T-helper 17 cell (primary cell): ENCODE measurements around the gene VASN. TPM values are rescaled to one million over a fixed set of nuclear protein-coding genes. Genes with fewer than 3 reads are reported as not detected.

Experiments used
- ATAC-seq: fragments of 150-1000 bp; cut with Tn5 transposase; 2 replicates; pipeline ENCODE4 v1.10.0; 2021; ENCODE audit warnings: mild to moderate bottlenecking, moderate library complexity
- DNase-seq, 3 donors: peaks; one replicate each; pipeline versions ENCODE4 v3.0.0 to v3.0.0-alpha.2; 2020 to 2021
- H3K9me3 ChIP-seq: one replicate; pipeline ENCODE4 v1.7.0; 2013; ENCODE audit warnings: low read length, mild to moderate bottlenecking; ENCODE audit not compliant: control insufficient read depth, poor library complexity, severe bottlenecking
- H3K27ac Mint-ChIP-seq: one replicate; pipeline ENCODE4 v1.8.0; 2022; ENCODE audit warnings: mild to moderate bottlenecking, moderate library complexity, mixed read lengths
- H3K27me3 Mint-ChIP-seq: one replicate; pipeline ENCODE4 v1.8.0; 2022; ENCODE audit warnings: mixed read lengths
- H3K36me3 Mint-ChIP-seq: one replicate; pipeline ENCODE4 v1.8.0; 2022; ENCODE audit warnings: low read depth, mixed read lengths
- H3K4me1 Mint-ChIP-seq: one replicate; pipeline ENCODE4 v1.8.0; 2022; ENCODE audit warnings: mild to moderate bottlenecking, mixed read lengths
- H3K4me3 Mint-ChIP-seq: one replicate; pipeline ENCODE4 v1.8.0; 2022; ENCODE audit warnings: mild to moderate bottlenecking, moderate library complexity, mixed read lengths
- total RNA-seq, 4 donors: library from RNA in 2 of 4; stranded (reverse) in 2 of 4; gene quantifications; one replicate each; pipeline ENCODE4 v1.2.3 and lab custom pipeline; 2022 to 2026

VASN gene
- under 1 TPM; 0.55 to 0.57 TPM for total RNA-seq
- total RNA-seq (lab: John Stamatoyannopoulos, UW) = 0.70 to 2.4 reads per million in 2 donors

- peak; percentile 72 for ATAC-seq
- Mint-ChIP-seq H3K27me3 (no peaks in the 10 kb centered on the region), H3K4me1 (peaks cover 32% of the 10 kb centered on the region), H3K4me3 (peak within 1 kb of the TSS; percentile 82), H3K27ac (peak within 1 kb of the TSS; percentile 84), H3K36me3 (no peaks in the 10 kb centered on the region)
- peak; percentile 69 to 72 (median 70) for DNase-seq
- H3K9me3 ChIP-seq = no peaks in the 10 kb centered on the region
Observed at GRCh38 chr16:4371357-4372000, at the start of gene VASN. TSS of gene VASN (plus strand) at chr16:4371848. CDS start at chr16:4380878, 9,030 bp downstream.

DNA sequence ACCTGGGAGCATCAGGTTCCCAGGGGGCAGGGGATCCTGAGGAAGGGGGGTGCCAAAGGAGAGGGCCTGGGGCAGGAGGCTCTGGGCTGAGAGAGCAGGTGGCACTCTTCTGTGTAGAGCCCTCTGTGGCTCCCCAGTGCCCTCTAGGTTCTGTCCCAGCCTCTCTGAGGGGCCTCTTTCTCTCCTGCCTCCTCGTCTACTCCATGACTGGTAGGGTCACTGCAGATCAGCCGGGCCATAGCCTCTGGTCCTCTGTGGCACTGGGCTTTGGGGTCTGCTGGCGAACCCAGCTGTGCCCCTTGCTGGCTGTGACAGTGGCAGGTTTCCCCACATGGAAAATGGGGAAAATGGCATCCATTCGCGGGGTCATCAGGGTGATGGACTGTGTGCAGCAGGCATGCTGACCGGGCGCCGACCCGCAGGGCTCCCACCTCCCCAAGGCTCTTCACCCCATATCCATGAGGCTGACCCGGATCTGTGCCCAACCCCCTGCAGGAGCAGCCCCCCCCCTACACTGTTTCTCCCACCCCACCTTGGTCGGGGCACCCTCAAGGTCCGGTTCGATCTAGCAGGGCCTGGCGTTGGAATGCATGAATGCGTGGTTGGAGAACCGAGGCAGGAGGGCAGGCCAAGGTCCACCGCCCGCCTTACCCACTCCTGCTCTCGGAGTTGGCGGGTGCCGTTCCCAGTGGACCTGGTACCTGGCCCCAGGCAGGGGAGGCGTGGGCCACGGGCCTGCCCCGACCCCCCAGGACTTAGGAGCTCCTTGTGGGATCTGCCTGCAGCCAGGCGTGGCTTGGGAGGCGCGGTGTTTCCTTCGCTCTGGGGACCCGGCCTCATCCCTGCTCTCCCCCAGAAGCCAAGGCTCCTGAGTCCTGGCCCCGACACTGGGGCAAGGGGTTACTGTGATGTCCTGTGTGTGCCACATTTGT lies 49.3 kb upstream of the VASN start:
- ATAC-seq (no peak), DNase-seq (no peak)
- H3K27me3 Mint-ChIP-seq = no peaks in the 10 kb centered on the region
- H3K4me3 Mint-ChIP-seq = no peak overlapping the region
- peaks cover 4% of the 10 kb centered on the region for H3K4me1 Mint-ChIP-seq
- no peaks in the 10 kb centered on the region for H3K9me3 ChIP-seq
- H3K27ac Mint-ChIP-seq = no peak overlapping the region
- H3K36me3 Mint-ChIP-seq = no peaks in the 10 kb centered on the region

- DNase-seq = no peak
Observed at GRCh38 chr16:4323071-4323844, 48.4 kb upstream of the VASN start.

GRCh38 chr16:4323845-4324488 lies 47.7 kb upstream of the VASN start:
- Mint-ChIP-seq H3K36me3 (no peaks in the 10 kb centered on the region), H3K27me3 (no peaks in the 10 kb centered on the region), H3K27ac (no peak overlapping the region), H3K4me1 (peaks cover 9% of the 10 kb centered on the region), H3K4me3 (no peak overlapping the region)
- ATAC-seq = no peak
- no peak for DNase-seq
- no peaks in the 10 kb centered on the region for H3K9me3 ChIP-seq

More at GRCh38 chr16:4323071-4323844, 48.4 kb upstream of the VASN start:
- Mint-ChIP-seq H3K4me3 (no peak overlapping the region), H3K4me1 (peaks cover 7% of the 10 kb centered on the region), H3K27me3 (no peaks in the 10 kb centered on the region), H3K36me3 (no peaks in the 10 kb centered on the region), H3K27ac (no peak overlapping the region)
- H3K9me3 ChIP-seq = no peaks in the 10 kb centered on the region
- no peak for ATAC-seq

GRCh38 chr16:4324492-4325252 lies 47.0 kb upstream of the VASN start:
- no peaks in the 10 kb centered on the region for H3K9me3 ChIP-seq
- ATAC-seq = no peak
- H3K4me1 Mint-ChIP-seq = peaks cover 5% of the 10 kb centered on the region
- no peak overlapping the region for H3K27ac Mint-ChIP-seq
- no peaks in the 10 kb centered on the region for H3K27me3 Mint-ChIP-seq
- no peaks in the 10 kb centered on the region for H3K36me3 Mint-ChIP-seq
- H3K4me3 Mint-ChIP-seq = no peak overlapping the region
- DNase-seq = no peak

DNA sequence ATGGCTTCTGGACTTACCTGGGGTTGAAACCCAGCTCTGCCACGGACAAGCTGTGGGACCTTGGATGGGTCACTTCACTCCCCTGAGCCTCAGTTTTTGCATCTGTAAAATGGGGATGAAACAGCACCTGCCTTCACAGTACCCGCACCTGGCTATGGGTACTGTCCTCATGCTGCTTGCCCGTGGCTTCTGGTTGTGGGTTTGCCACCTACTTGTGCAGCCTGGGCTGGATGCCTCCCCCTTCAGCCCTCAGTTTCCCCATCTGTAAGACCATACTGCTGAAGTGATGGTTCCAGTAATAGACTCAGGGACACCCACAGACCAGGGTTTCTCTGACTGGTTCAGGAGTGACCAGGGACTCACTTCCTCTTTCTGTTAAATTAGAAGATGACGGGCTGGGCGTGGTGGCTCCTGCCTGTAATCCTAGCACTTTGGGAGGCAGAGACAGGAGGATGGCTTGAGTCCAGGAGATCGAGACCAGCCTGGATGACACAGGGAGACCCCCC lies 46.3 kb upstream of the VASN start:
- Mint-ChIP-seq H3K4me1 (peaks cover 5% of the 10 kb centered on the region), H3K27ac (no peak overlapping the region), H3K36me3 (no peaks in the 10 kb centered on the region), H3K27me3 (no peaks in the 10 kb centered on the region), H3K4me3 (no peak overlapping the region)
- ATAC-seq (no peak), DNase-seq (no peak)
- no peaks in the 10 kb centered on the region for H3K9me3 ChIP-seq

- H3K9me3 ChIP-seq = no peaks in the 10 kb centered on the region
- Mint-ChIP-seq H3K27ac (no peak overlapping the region), H3K27me3 (no peaks in the 10 kb centered on the region), H3K4me3 (peak overlapping the region; percentile 74), H3K4me1 (peaks cover 5% of the 10 kb centered on the region), H3K36me3 (no peaks in the 10 kb centered on the region)
- DNase-seq = no peak
- peak; percentile 35 for ATAC-seq
Observed at GRCh38 chr16:4327386-4328045, 44.1 kb upstream of the VASN start.

DNA sequence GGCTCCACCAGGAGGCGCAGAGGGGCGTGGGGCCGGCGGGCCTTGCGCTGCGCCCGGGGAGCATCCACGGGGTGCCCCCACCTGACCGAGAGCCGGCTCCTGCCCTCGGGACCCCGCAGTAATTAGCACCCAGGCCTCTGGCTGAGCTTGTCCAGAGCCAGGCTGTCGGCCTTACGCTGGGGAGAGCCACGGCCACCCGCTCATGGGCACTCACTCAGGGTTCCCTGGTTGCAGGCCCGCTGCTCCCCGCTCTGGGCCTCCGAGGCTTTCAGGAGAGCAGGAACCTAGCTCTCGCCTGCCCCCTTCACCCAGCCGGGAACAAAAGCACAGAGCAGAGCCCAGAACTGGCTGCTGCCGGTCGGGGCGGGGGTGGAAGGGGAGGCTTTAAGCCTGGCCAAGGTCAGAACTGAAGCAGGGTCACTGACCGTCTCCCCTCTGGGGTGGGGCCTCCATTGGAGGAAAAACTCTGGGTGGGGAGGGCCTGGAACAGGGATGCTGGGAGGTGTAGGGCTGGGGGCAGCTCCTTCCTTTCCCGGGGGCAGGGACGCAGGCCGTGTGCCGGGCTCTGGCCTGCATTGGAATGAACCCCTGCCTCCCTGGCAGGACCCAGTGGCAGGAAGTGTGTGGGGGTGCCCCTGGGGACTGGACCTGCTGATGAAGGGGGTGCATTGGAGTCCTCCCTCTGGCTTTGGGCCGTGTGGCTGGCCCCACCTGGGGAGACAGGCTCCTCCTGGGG lies 43.4 kb upstream of the VASN start:
- Mint-ChIP-seq H3K27ac (peak overlapping the region; percentile 37), H3K4me1 (peaks cover 5% of the 10 kb centered on the region), H3K27me3 (no peaks in the 10 kb centered on the region), H3K36me3 (no peaks in the 10 kb centered on the region), H3K4me3 (peak overlapping the region; percentile 74)
- peak; percentile 78 for ATAC-seq
- peak in 2 of 3 donors; percentile 29 to 42 for DNase-seq
- no peaks in the 10 kb centered on the region for H3K9me3 ChIP-seq

DNA sequence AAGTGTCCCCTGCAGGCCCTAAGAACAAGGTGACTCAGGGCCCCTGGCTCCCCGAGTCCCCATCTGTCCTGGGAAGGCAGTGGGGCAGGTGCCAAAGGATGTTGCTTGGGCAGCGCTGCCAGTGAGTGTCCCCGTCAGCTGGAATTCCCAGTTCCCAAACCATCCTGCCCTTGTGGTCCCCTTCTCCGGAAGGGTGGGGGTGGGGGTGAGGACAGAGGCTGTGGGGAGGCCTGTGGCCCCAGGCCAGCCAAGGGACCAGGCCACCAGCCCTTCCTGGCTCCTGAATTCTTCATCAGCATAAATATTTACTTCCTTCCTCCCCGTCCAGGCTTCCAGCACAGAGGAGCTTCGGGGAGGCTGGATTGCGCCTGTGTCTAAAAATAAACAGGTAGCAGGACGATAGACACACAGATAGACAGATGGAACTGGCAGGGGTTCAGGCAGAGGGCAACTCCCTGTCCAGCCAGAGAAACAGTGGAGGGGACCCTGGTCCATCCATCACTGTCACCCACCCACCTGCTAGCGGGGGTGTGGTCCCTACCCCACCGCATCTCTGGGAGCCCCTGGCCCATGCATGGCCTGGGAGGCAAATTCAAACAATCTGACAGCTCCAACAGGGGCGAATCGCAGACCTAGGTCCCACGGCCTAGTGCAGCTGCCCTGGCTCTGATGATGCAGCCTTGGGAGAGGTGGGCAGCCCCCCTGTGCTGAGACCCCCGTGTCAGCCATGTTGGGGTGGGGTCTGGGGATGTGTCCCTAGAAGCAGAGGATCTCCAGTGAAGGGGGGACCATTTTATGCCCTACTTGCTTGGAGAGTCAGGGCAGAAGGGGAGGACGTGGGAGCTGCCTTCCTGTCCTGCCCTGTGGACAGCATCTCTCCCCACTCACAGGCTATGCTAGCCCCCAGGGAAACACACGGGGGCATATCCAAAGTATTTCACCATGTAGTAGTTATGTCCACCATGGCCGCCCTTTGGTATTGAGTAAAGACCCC lies 42.6 kb upstream of the VASN start:
- DNase-seq = no peak
- Mint-ChIP-seq H3K36me3 (no peaks in the 10 kb centered on the region), H3K4me1 (peaks cover 5% of the 10 kb centered on the region), H3K27ac (peak overlapping the region; percentile 37), H3K4me3 (peak overlapping the region; percentile 74), H3K27me3 (no peaks in the 10 kb centered on the region)
- ATAC-seq = no peak
- H3K9me3 ChIP-seq = no peaks in the 10 kb centered on the region

DNA sequence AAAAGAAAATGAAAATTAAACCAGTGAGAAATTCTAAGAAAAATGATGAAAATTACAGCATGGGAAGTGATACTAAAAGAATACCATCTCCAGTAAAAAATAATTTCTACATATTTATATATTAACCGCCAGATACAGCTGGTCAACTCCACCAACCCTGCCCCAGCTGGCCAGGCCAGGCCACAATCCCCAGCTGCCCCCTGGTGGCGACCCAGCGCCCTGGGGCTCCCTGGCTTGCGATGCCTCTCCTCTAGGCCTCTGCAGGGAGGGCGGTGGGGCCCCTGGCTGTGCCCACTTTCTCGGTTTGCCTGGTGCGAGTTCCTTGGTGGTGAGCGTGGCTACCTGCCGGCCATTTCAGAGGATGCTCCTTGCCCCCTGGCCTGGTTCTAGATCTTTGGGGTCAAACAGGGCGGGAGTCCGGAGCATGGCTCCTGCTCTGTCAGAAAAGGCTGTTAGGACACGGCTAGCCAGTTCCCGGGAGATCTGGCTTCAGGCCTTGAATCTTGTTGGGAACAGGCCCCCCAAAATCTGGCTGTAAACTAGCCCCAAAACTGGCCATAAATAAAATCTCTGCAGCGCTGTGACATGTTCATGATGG lies 41.3 kb upstream of the VASN start:
- Mint-ChIP-seq H3K4me3 (no peak overlapping the region), H3K27ac (no peak overlapping the region), H3K36me3 (no peaks in the 10 kb centered on the region), H3K4me1 (peaks cover 5% of the 10 kb centered on the region), H3K27me3 (no peaks in the 10 kb centered on the region)
- ATAC-seq (peak; percentile 77), DNase-seq (peak; percentile 56 to 75 (median 70))
- no peaks in the 10 kb centered on the region for H3K9me3 ChIP-seq
